PC-3 (cell line): ENCODE results near the gene PWWP2B. TPM values are rescaled to one million over a fixed set of nuclear protein-coding genes. Genes with fewer than 3 reads are reported as not detected.

ENCODE experiments used
- ATAC-seq: fragments of 200-7000 bp; cut with Tn5 transposase; 2 replicates; pipeline ENCODE4 v1.9.1; 2020; ENCODE audit warnings: mild to moderate bottlenecking, moderate library complexity
- BruUV-seq: library from RNA; stranded (reverse); fragments of 400-500 nt; replicated peaks from 2 replicates; lab custom pipeline; 2021; lab: Mats Ljungman, UMichigan
- CTCF ChIA-PET: fragments of 300-600 bp; sonication (Branson Sonifier 250); formaldehyde crosslinking; loops from one replicate; lab custom pipeline; 2022; ENCODE audit warnings: antibody characterized with exemption; lab: Charles Lee
- POLR2A ChIA-PET: fragments of 300-600 bp; sonication (Branson Sonifier 250); formaldehyde crosslinking; loops from one replicate; lab custom pipeline; 2022; ENCODE audit warnings: antibody characterized with exemption; ENCODE audit not compliant: unreplicated experiment; lab: Charles Lee
- DNase-seq: peaks from one replicate; pipeline ENCODE4 v3.0.0-alpha.2; 2015
- H2AFZ ChIP-seq: fragments of 300-600 bp; sonication (generic); 2 replicates; pipeline ENCODE4 v1.6.0; 2016; ENCODE audit warnings: antibody characterized with exemption, low read length
- H3F3A ChIP-seq: fragments of 300-600 bp; sonication (generic); one replicate; pipeline ENCODE4 v1.6.0; 2017; ENCODE audit warnings: antibody characterized with exemption, low read length, control low read depth, mild to moderate bottlenecking; ENCODE audit not compliant: unreplicated experiment
- H3K27ac ChIP-seq: fragments of 300-600 bp; sonication (generic); 2 replicates; pipeline ENCODE4 v1.5.1; 2016; ENCODE audit warnings: mild to moderate bottlenecking, low read length
- H3K27me3 ChIP-seq: fragments of 300-600 bp; sonication (generic); 2 replicates; pipeline ENCODE4 v1.6.1; 2016; ENCODE audit warnings: low read length, mixed read lengths
- H3K36me3 ChIP-seq: fragments of 300-600 bp; sonication (generic); 2 replicates; pipeline ENCODE4 v1.6.1; 2016; ENCODE audit warnings: low read depth, mixed run types, low read length, mixed read lengths
- H3K4me1 ChIP-seq: fragments of 300-600 bp; sonication (generic); 2 replicates; pipeline ENCODE4 v1.5.1; 2016; ENCODE audit warnings: low read length; ENCODE audit not compliant: insufficient read depth
- H3K4me2 ChIP-seq: fragments of 300-600 bp; sonication (generic); 2 replicates; pipeline ENCODE4 v1.6.0; 2016; ENCODE audit warnings: low read length
- H3K4me3 ChIP-seq: fragments of 300-600 bp; sonication (generic); 2 replicates; pipeline ENCODE4 v1.5.1; 2016; ENCODE audit warnings: mild to moderate bottlenecking, low read length, mixed read lengths
- H3K79me2 ChIP-seq: fragments of 300-600 bp; sonication (generic); 2 replicates; pipeline ENCODE4 v1.6.1; 2017; ENCODE audit warnings: low read length, mixed read lengths
- H3K9ac ChIP-seq: fragments of 300-600 bp; sonication (generic); 2 replicates; pipeline ENCODE4 v1.6.0; 2016; ENCODE audit warnings: mild to moderate bottlenecking, low read length
- H3K9me2 ChIP-seq: fragments of 300-600 bp; sonication (generic); replicated peaks from 2 replicates; pipeline ENCODE4 v1.6.1; 2016; ENCODE audit warnings: mixed run types, low read length, mixed read lengths
- H3K9me3 ChIP-seq: fragments of 300-600 bp; sonication (generic); 2 replicates; pipeline ENCODE4 v1.6.1; 2016; ENCODE audit warnings: low read length, mixed read lengths
- H4K20me1 ChIP-seq: fragments of 300-600 bp; sonication (generic); 2 replicates; pipeline ENCODE4 v1.6.1; 2016; ENCODE audit warnings: low read length, mixed read lengths
- CTCF ChIP-seq: fragments of 300-600 bp; sonication (generic); conservative IDR thresholded peaks from 2 replicates; pipeline ENCODE4 v1.5.1; 2017; ENCODE audit warnings: antibody characterized with exemption, low read depth, mild to moderate bottlenecking, low read length
- EZH2 ChIP-seq: fragments of 300-600 bp; sonication (generic); IDR thresholded peaks from one replicate; pipeline ENCODE4 v1.6.1; 2017; ENCODE audit warnings: antibody characterized with exemption, mild to moderate bottlenecking, low read length; ENCODE audit not compliant: unreplicated experiment
- EZH2phosphoT487 ChIP-seq: fragments of 300-600 bp; sonication (generic); IDR thresholded peaks from 2 replicates; pipeline ENCODE4 v1.6.1; 2018; ENCODE audit warnings: mild to moderate bottlenecking, antibody characterized with exemption, low read length, borderline replicate concordance
- intact Hi-C: fragments of 100-400 bp; cut with micrococcal nuclease; formaldehyde crosslinking; loops from 2 replicates; pipeline ENCODE4 v1.9.0; 2023
- total RNA-seq: library from RNA; depleted of rRNA; stranded (reverse); fragments of >200 nt; gene quantifications from 2 replicates; pipeline ENCODE4 v1.2.3, GENCODE V29; 2014

The PWWP2B gene
- total RNA-seq, 1 experiment from 2014 or later = 24.5 TPM

DNA sequence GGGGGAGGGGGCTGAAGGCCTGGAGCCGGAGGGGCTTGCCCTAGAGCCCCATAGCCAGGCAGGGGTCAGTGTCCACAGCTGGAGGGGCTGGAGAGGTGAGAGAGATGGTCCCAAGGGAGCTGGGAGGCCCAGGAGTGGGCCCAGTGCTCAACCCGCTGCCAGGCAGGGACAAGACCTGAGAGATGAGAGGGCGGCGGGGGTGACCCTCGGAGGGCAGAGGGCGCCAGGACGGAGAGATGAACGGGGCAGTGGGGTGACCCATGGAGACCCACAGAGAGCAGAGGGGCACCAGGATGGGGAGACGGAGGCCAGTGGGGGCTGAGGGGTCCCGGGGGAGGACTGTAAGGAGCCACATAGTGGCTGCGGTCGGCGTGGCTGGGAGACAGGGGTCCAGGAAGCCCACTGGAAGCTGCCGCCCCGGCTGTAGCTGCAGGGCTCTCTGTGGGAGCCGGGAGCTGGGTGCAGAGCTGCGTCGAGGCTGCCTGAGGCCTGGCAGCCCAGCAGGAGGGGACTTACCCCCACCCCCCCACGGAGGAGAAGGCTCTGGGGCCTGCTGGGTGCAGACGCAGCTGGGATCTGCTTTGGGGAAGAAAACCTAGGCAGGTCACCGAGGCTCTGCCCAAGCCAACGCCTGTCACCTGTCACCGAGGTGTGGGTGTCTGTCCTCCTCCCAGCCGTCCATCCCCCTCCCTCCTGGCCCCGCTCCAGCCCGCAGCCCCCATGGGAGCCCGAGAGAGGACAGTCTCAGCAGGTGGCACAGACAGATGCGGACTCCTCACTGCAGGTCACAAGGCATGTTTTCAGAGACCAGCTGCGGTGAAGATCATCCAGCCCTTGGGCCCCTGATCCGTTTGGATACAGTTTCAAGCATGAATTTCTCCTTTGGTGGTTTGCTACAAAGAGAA lies 25.1 kb downstream of the PWWP2B start:
- ChIA-PET POLR2A (no interaction called here), CTCF (interaction anchor here (0.6 kb wide), 1 partner anchor 31 kb away, joined by 3 read pairs; no protein-coding TSS in a partner anchor)
- H2AFZ ChIP-seq = no peak overlapping the region
- H3K4me1 ChIP-seq = peaks cover 35% of the 10 kb centered on the region
- peak overlapping the region; percentile 76 for H3K9ac ChIP-seq
- H3K27ac ChIP-seq = peak overlapping the region; percentile 92
- intact Hi-C loops = loop anchor here (2.0 kb wide), 1 partner anchor 27 kb away; no protein-coding TSS in a partner anchor
- no peaks in the 10 kb centered on the region for H3K9me2 ChIP-seq
- H3K4me3 ChIP-seq = no peak overlapping the region; the same call in 1 of the 2 replicates
- H3K9me3 ChIP-seq = no peaks in the 10 kb centered on the region
- H4K20me1 ChIP-seq = no peaks in the 10 kb centered on the region
- TF ChIP-seq EZH2 = no peak
- no peak for TF ChIP-seq EZH2phosphoT487
- no peak for TF ChIP-seq CTCF
- no peaks in the 10 kb centered on the region for H3K27me3 ChIP-seq
- no TSS peak for BruUV-seq
- ATAC-seq (no peak), DNase-seq (no peak)
- peaks cover 9% of the 10 kb centered on the region; the same call in 1 of the 2 replicates for H3K79me2 ChIP-seq
- H3K36me3 ChIP-seq = 0 out of 2 replicates have a peak, but pooled peaks cover 3% of the 10 kb centered on the region
- peak overlapping the region; percentile 77 for H3K4me2 ChIP-seq
- H3F3A ChIP-seq = no peaks in the 10 kb centered on the region

DNA sequence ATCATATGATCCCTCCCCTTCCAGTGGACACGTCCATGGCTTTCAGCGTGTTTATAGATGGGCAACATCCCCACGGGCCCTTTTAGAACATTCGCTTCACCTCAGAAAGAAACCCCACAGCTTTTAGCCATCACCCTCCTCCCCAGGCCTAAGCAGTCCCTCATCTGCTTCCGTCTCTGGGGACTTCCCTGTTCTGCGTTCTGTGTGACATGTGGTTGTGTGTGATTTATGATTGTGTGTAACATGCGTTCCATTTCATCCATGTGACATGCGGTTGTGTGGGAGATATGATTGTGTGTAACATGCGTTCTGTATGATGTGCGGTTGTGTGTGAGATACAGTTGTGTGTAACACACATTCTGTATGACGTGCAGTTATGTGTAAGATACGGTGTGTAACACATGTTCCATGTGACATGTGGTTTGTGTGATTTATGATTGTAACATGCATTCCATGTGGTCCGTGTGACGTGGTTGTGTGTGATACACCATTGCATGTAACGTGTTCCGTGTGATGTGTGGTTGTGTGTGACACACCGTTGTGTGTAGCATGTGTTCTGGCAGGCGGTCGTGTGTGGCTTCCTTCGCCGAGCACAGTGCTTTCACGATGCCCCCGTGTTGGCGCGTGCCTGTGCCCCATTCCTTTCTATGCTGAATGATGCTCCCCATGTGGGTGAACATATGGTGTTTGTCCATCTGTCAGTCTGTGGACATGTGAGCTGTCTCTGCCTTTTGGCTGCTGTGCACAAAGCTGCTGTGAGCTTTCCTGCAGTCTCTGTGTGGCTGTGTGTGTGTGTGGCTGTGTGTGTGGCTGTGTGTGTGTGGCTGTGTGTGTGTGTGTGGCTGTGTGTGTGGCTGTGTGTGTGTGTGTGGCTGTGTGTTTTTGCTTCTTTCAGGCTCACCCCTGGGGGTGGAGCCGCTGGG lies 26.2 kb downstream of the PWWP2B start:
- POLR2A ChIA-PET = no interaction called here
- no peak overlapping the region for H3K4me2 ChIP-seq

More for the DNA sequence above, 26.2 kb downstream of the PWWP2B start:
- no peak overlapping the region for H2AFZ ChIP-seq
- BruUV-seq = no TSS peak
- H3K4me1 ChIP-seq = peaks cover 30% of the 10 kb centered on the region
- H3K9me2 ChIP-seq = no peaks in the 10 kb centered on the region
- H4K20me1 ChIP-seq = no peaks in the 10 kb centered on the region
- intact Hi-C loops = no loop called here
- H3K9me3 ChIP-seq = no peaks in the 10 kb centered on the region
- H3K4me3 ChIP-seq = no peak overlapping the region
- no peaks in the 10 kb centered on the region for H3K79me2 ChIP-seq
- no peak for ATAC-seq
- TF ChIP-seq EZH2 (no peak), EZH2phosphoT487 (no peak), CTCF (no peak)
- CTCF ChIA-PET = no interaction called here
- no peak for DNase-seq
- H3K36me3 ChIP-seq = peaks cover 7% of the 10 kb centered on the region; the same call in 1 of the 2 replicates
- no peak overlapping the region for H3K27ac ChIP-seq
- no peaks in the 10 kb centered on the region for H3F3A ChIP-seq
- no peaks in the 10 kb centered on the region for H3K27me3 ChIP-seq
- H3K9ac ChIP-seq = no peak overlapping the region
